ENCODE data around the gene POLE.

The POLE gene

GRCh38 chr12:132735496-132735895 lies 48.4 kb upstream of the POLE start:
- Histone ChIP-seq H3K27me3 (ENCODE audit: control insufficient read depth in 1 of 2, insufficient read depth in 1 of 2, low read length in 2 of 2) (no peaks in the 10 kb centered on the region), H2BK120ac (ENCODE audit: low read depth, low read length) (no peak overlapping the region), H4K8ac (ENCODE audit: low read length) (no peak overlapping the region), H3K4me3 (ENCODE audit: insufficient read depth in 1 of 2, low read depth in 1 of 2, low read length in 2 of 2) (no peak overlapping the region), H3K9ac (ENCODE audit: low read length) (no peak overlapping the region), H3K4me1 (ENCODE audit: control insufficient read depth, insufficient read depth, low read depth, low read length) (peaks cover 3% of the 10 kb centered on the region), H4K91ac (ENCODE audit: low read length) (no peak overlapping the region), H2BK12ac (ENCODE audit: low read length in 2 of 2) (no peak overlapping the region), H2AK5ac (ENCODE audit: low read length, severe bottlenecking) (no peak overlapping the region), H2BK5ac (ENCODE audit: low read depth, low read length, poor library complexity, severe bottlenecking) (no peak overlapping the region), H3K79me1 (replicated peaks; ENCODE audit: low read length, poor library complexity, severe bottlenecking) (peaks cover 40% of the 10 kb centered on the region), H3K14ac (ENCODE audit: low read length in 2 of 2) (no peak overlapping the region), H3K4ac (ENCODE audit: low read depth in 1 of 2, low read length in 2 of 2) (no peak overlapping the region), H3K9me3 (ENCODE audit: control insufficient read depth, low read length) (no peaks in the 10 kb centered on the region), H3K27ac (ENCODE audit: low read length, poor library complexity, severe bottlenecking) (no peak overlapping the region), H3K4me2 (ENCODE audit: low read length, poor library complexity, severe bottlenecking) (no peak overlapping the region), H3K23ac (ENCODE audit: low read length in 2 of 2) (no peak overlapping the region), H3K36me3 (ENCODE audit: control insufficient read depth in 1 of 2, insufficient read depth in 2 of 2, low read depth in 1 of 2, low read length in 2 of 2) (peaks cover 90 to 94% of the 10 kb centered on the region in 2 experiments), H3K18ac (ENCODE audit: low read depth in 1 of 2, low read length in 2 of 2) (no peak overlapping the region), H2AFZ (ENCODE audit: low read depth, low read length) (no peak overlapping the region), H2BK15ac (ENCODE audit: low read depth, poor library complexity, severe bottlenecking) (no peak overlapping the region)
- WGBS = 98% methylated on average over 20 of the region's 20 CpGs
- no peak for DNase-seq

- Histone ChIP-seq H3K4me2 (ENCODE audit: low read length, poor library complexity, severe bottlenecking) (no peak overlapping the region), H3K4ac (ENCODE audit: low read depth in 1 of 2, low read length in 2 of 2) (no peak overlapping the region), H3K4me1 (ENCODE audit: control insufficient read depth, insufficient read depth, low read depth, low read length) (peaks cover 3% of the 10 kb centered on the region), H3K9ac (ENCODE audit: low read length) (no peak overlapping the region), H4K91ac (ENCODE audit: low read length) (no peak overlapping the region), H3K18ac (ENCODE audit: low read depth in 1 of 2, low read length in 2 of 2) (no peak overlapping the region), H2BK15ac (ENCODE audit: low read depth, poor library complexity, severe bottlenecking) (no peak overlapping the region), H3K4me3 (ENCODE audit: insufficient read depth in 1 of 2, low read depth in 1 of 2, low read length in 2 of 2) (no peak overlapping the region), H3K27ac (ENCODE audit: low read length, poor library complexity, severe bottlenecking) (peak overlapping the region; percentile 34), H3K14ac (ENCODE audit: low read length in 2 of 2) (no peak overlapping the region), H3K23ac (ENCODE audit: low read length in 2 of 2) (no peak overlapping the region), H3K9me3 (ENCODE audit: control insufficient read depth, low read length) (no peaks in the 10 kb centered on the region), H2AK5ac (ENCODE audit: low read length, severe bottlenecking) (no peak overlapping the region), H3K36me3 (ENCODE audit: control insufficient read depth in 1 of 2, insufficient read depth in 2 of 2, low read depth in 1 of 2, low read length in 2 of 2) (peaks cover 90 to 91% of the 10 kb centered on the region in 2 experiments), H4K8ac (ENCODE audit: low read length) (no peak overlapping the region), H2BK5ac (ENCODE audit: low read depth, low read length, poor library complexity, severe bottlenecking) (no peak overlapping the region), H2BK120ac (ENCODE audit: low read depth, low read length) (no peak overlapping the region), H2AFZ (ENCODE audit: low read depth, low read length) (no peak overlapping the region), H3K79me1 (replicated peaks; ENCODE audit: low read length, poor library complexity, severe bottlenecking) (peaks cover 32% of the 10 kb centered on the region), H3K27me3 (ENCODE audit: control insufficient read depth in 1 of 2, insufficient read depth in 1 of 2, low read length in 2 of 2) (no peaks in the 10 kb centered on the region), H2BK12ac (ENCODE audit: low read length in 2 of 2) (no peak overlapping the region)
- no peak for DNase-seq
- 84% methylated on average over 10 of the region's 10 CpGs for WGBS
Observed at GRCh38 chr12:132734206-132734605, 47.1 kb upstream of the POLE start.

- Histone ChIP-seq H3K4me3 (ENCODE audit: insufficient read depth in 1 of 2, low read depth in 1 of 2, low read length in 2 of 2) (no peak overlapping the region), H3K9ac (ENCODE audit: low read length) (no peak overlapping the region), H3K9me3 (ENCODE audit: control insufficient read depth, low read length) (no peaks in the 10 kb centered on the region), H2BK120ac (ENCODE audit: low read depth, low read length) (no peak overlapping the region), H3K36me3 (ENCODE audit: control insufficient read depth in 1 of 2, insufficient read depth in 2 of 2, low read depth in 1 of 2, low read length in 2 of 2) (peaks cover 91 to 92% of the 10 kb centered on the region in 2 experiments), H2AK5ac (ENCODE audit: low read length, severe bottlenecking) (no peak overlapping the region), H2AFZ (ENCODE audit: low read depth, low read length) (no peak overlapping the region), H3K23ac (ENCODE audit: low read length in 2 of 2) (no peak overlapping the region), H3K27ac (ENCODE audit: low read length, poor library complexity, severe bottlenecking) (no peak overlapping the region), H2BK15ac (ENCODE audit: low read depth, poor library complexity, severe bottlenecking) (no peak overlapping the region), H3K79me1 (replicated peaks; ENCODE audit: low read length, poor library complexity, severe bottlenecking) (peaks cover 35% of the 10 kb centered on the region), H3K4me1 (ENCODE audit: control insufficient read depth, insufficient read depth, low read depth, low read length) (peaks cover 3% of the 10 kb centered on the region), H2BK12ac (ENCODE audit: low read length in 2 of 2) (no peak overlapping the region), H3K18ac (ENCODE audit: low read depth in 1 of 2, low read length in 2 of 2) (no peak overlapping the region), H4K8ac (ENCODE audit: low read length) (no peak overlapping the region), H3K4me2 (ENCODE audit: low read length, poor library complexity, severe bottlenecking) (no peak overlapping the region), H3K4ac (ENCODE audit: low read depth in 1 of 2, low read length in 2 of 2) (no peak overlapping the region), H3K14ac (ENCODE audit: low read length in 2 of 2) (no peak overlapping the region), H3K27me3 (ENCODE audit: control insufficient read depth in 1 of 2, insufficient read depth in 1 of 2, low read length in 2 of 2) (no peaks in the 10 kb centered on the region), H4K91ac (ENCODE audit: low read length) (peak overlapping the region; percentile 35), H2BK5ac (ENCODE audit: low read depth, low read length, poor library complexity, severe bottlenecking) (no peak overlapping the region)
- WGBS = 90% methylated on average over 16 of the region's 17 CpGs
- no peak for DNase-seq
Observed at GRCh38 chr12:132731574-132731973, 44.4 kb upstream of the POLE start.

- H4K8ac ChIP-seq (ENCODE audit: low read length) = no peak overlapping the region
- no peak overlapping the region for H3K27ac ChIP-seq (ENCODE audit: low read length, poor library complexity, severe bottlenecking)
- no peak overlapping the region for H4K91ac ChIP-seq (ENCODE audit: low read length)
- H3K36me3 ChIP-seq (ENCODE audit: control insufficient read depth in 1 of 2, insufficient read depth in 2 of 2, low read depth in 1 of 2, low read length in 2 of 2) = peaks cover 89 to 92% of the 10 kb centered on the region in 2 experiments
- no peak overlapping the region for H2BK12ac ChIP-seq (ENCODE audit: low read length in 2 of 2)
- H3K23ac ChIP-seq (ENCODE audit: low read length in 2 of 2) = no peak overlapping the region
- no peak overlapping the region for H2BK5ac ChIP-seq (ENCODE audit: low read depth, low read length, poor library complexity, severe bottlenecking)
- H3K27me3 ChIP-seq (ENCODE audit: control insufficient read depth in 1 of 2, insufficient read depth in 1 of 2, low read length in 2 of 2) = no peaks in the 10 kb centered on the region
- H3K9ac ChIP-seq (ENCODE audit: low read length) = no peak overlapping the region
- H2BK15ac ChIP-seq (ENCODE audit: low read depth, poor library complexity, severe bottlenecking) = no peak overlapping the region
- H3K14ac ChIP-seq (ENCODE audit: low read length in 2 of 2) = no peak overlapping the region
- no peak overlapping the region for H3K4me3 ChIP-seq (ENCODE audit: insufficient read depth in 1 of 2, low read depth in 1 of 2, low read length in 2 of 2)
- H3K18ac ChIP-seq (ENCODE audit: low read depth in 1 of 2, low read length in 2 of 2) = no peak overlapping the region
- peaks cover 3% of the 10 kb centered on the region for H3K4me1 ChIP-seq (ENCODE audit: control insufficient read depth, insufficient read depth, low read depth, low read length)
- H3K4ac ChIP-seq (ENCODE audit: low read depth in 1 of 2, low read length in 2 of 2) = no peak overlapping the region
- peaks cover 29% of the 10 kb centered on the region for H3K79me1 ChIP-seq (replicated peaks; ENCODE audit: low read length, poor library complexity, severe bottlenecking)
- DNase-seq = no peak
- H3K9me3 ChIP-seq (ENCODE audit: control insufficient read depth, low read length) = no peaks in the 10 kb centered on the region
- H2BK120ac ChIP-seq (ENCODE audit: low read depth, low read length) = no peak overlapping the region
- 98% methylated on average over 9 of the region's 11 CpGs for WGBS
- H2AFZ ChIP-seq (ENCODE audit: low read depth, low read length) = no peak overlapping the region
- H2AK5ac ChIP-seq (ENCODE audit: low read length, severe bottlenecking) = no peak overlapping the region
- H3K4me2 ChIP-seq (ENCODE audit: low read length, poor library complexity, severe bottlenecking) = no peak overlapping the region
Observed at GRCh38 chr12:132730353-132730752, 43.2 kb upstream of the POLE start.
